ENCODE data around the gene SLC39A13. TPM values are rescaled to one million over a fixed set of nuclear protein-coding genes. Genes with fewer than 3 reads are reported as not detected.

The SLC39A13 gene
- total RNA-seq, 4 donors from 2014 or later: 51.3 to 84.3 (median 66.8) TPM

DNA sequence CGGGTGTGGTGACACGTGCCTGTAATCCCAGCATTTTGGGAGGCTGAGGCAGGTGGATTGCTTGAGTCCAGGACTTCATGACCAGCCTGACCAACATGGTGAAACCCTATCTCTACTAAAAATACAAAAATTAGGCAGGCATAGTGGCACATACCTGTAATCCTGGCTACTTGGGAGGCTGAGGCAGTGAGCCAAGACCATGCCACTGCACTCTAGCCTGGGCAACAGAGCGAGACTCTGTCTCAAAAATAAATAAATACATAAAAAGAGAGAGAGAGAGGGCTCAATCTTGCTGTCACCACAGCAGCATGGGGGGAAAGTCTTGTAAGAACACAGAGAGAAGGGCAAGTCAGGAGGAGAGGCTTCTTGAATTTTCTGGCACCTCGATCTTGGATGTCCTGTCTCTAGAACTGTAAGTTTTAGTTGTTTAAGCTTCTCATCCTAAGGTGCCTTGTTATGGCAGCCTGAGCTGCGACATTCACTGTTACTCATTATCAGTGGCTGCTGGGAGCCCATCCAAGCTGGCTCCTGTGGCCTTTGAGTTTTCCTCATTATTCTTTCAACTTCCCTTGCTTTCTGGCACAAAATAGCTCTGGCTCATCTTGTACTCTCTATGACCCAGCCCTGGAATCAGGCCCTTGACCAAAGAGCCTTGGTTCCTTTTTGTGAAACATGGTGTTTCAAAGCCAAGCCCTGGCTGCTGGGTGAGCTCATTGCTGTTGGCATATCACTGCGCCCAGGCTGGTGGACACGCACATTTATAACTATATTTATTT, 25.8 kb downstream of the SLC39A13 start:
- Histone ChIP-seq H3K4me1 (peaks cover 21% of the 10 kb centered on the region in 2 donors), H3K27ac (peak overlapping the region; percentile 55 to 69 (median 67)), H3K27me3 (no peaks in the 10 kb centered on the region), H3K9me3 (no peaks in the 10 kb centered on the region), H3K4me3 (replicated peaks in 1 of 3) (no peak overlapping the region), H3K36me3 (no peaks in the 10 kb centered on the region)
- intact Hi-C loops (cut with DNase I): no loop called here
- 63 to 71% methylated on average over 7 of the region's 7 CpGs for WGBS, 2 donors
- DNase-seq: peak; percentile 64 to 77
- no peak for TF ChIP-seq POLR2A (IDR thresholded peaks at IDR 0.05)
- TF ChIP-seq, protein P1, sequence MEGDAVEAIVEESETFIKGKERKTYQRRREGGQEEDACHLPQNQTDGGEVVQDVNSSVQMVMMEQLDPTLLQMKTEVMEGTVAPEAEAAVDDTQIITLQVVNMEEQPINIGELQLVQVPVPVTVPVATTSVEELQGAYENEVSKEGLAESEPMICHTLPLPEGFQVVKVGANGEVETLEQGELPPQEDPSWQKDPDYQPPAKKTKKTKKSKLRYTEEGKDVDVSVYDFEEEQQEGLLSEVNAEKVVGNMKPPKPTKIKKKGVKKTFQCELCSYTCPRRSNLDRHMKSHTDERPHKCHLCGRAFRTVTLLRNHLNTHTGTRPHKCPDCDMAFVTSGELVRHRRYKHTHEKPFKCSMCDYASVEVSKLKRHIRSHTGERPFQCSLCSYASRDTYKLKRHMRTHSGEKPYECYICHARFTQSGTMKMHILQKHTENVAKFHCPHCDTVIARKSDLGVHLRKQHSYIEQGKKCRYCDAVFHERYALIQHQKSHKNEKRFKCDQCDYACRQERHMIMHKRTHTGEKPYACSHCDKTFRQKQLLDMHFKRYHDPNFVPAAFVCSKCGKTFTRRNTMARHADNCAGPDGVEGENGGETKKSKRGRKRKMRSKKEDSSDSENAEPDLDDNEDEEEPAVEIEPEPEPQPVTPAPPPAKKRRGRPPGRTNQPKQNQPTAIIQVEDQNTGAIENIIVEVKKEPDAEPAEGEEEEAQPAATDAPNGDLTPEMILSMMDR (IDR thresholded peaks at IDR 0.05): no peak

DNA sequence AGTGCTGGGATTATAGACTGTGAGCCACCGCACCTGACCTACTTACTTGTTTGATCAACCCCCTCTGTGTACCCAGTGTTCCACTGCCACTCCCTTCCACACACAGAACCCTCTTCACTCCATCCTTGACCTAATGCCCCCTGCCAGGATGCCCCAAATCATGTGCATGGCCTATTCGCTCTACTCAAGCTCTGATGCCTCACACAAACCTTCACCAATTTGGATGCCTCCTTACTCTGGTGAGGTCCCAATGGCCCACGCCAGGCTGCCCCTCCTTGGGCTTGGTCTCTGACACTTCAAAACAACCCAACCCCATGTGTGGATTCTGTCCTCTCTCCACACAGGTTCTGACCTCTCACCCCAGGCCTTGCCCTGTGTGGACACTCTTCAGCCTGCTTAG, 27.3 kb downstream of the SLC39A13 start:
- intact Hi-C loops (cut with DNase I): no loop called here
- no peak overlapping the region for H3K27ac ChIP-seq
- H3K4me3 ChIP-seq (replicated peaks in 1 of 3): no peak overlapping the region
- TF ChIP-seq POLR2A (IDR thresholded peaks at IDR 0.05): no peak
- TF ChIP-seq, protein P1 (IDR thresholded peaks at IDR 0.05): no peak
- H3K4me1 ChIP-seq: peaks cover 21% of the 10 kb centered on the region in 2 donors
- DNase-seq: no peak
- no peaks in the 10 kb centered on the region for H3K27me3 ChIP-seq
- H3K36me3 ChIP-seq: no peaks in the 10 kb centered on the region
- H3K9me3 ChIP-seq: no peaks in the 10 kb centered on the region
- 89 to 94% methylated on average over 3 of the region's 3 CpGs for WGBS, 2 donors

DNA sequence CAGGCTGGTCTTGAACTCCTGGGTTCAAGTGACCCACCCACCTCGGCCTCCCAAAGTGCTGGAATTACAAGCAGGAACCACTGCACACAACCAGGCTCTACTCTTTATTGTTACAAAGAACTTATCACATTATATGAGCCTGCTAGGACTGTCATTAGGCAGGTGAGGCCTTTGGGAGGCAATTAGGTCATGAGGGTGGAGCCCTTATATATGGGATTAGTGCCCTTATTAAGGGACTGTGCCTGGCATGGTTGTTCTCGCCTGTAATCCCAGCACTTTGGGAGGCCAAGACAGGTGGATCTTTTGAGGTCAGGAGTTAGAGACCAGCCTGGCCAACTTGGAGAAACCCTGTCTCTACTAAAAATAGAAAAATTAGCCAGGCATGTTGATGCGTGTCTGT, 28.3 kb downstream of the SLC39A13 start:
- peak overlapping the region in 1 of 3 donors; percentile 75 for H3K27ac ChIP-seq
- 95 to 96% methylated on average over 3 of the region's 3 CpGs for WGBS, 2 donors
- DNase-seq: no peak
- no peaks in the 10 kb centered on the region for H3K27me3 ChIP-seq
- H3K9me3 ChIP-seq: no peaks in the 10 kb centered on the region
- H3K4me1 ChIP-seq: peaks cover 21% of the 10 kb centered on the region in 2 donors
- intact Hi-C loops (cut with DNase I): no loop called here
- TF ChIP-seq POLR2A (IDR thresholded peaks at IDR 0.05): no peak
- TF ChIP-seq, protein P1 (IDR thresholded peaks at IDR 0.05): no peak
- H3K4me3 ChIP-seq (replicated peaks in 1 of 3): no peak overlapping the region
- no peaks in the 10 kb centered on the region for H3K36me3 ChIP-seq

DNA sequence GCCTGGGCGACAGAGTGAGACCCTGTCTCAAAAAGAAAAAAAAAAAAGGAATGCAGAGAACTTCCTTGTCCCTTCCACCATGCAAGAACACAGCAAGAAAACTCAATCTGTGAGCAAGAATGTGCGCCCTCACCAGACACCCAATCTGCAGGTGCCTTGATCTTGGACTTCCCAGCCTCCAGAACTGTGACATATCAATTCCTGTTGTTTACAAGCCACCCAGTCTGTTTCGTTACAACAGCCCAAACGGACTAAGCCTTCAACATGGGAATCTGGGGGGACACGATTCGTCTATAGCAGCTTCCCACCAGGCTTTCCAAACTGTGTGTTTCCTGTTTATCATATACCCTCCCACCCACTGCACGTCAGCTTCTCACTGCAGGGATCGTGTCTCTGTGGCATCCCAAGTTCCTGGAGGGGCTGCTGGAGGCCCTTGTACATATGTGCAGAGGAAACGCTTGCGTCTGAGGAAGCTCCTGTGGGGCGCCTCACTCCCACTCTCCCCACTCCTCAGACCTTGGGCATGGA, 28.9 kb downstream of the SLC39A13 start:
- WGBS, 2 donors: 61 to 85% methylated on average over 11 of the region's 11 CpGs
- Histone ChIP-seq H3K9me3 (no peaks in the 10 kb centered on the region), H3K27ac (peak overlapping the region; percentile 41 to 81 (median 75)), H3K27me3 (no peaks in the 10 kb centered on the region), H3K4me1 (peaks cover 21% of the 10 kb centered on the region in 2 donors), H3K4me3 (replicated peaks in 1 of 3) (no peak overlapping the region), H3K36me3 (no peaks in the 10 kb centered on the region)
- DNase-seq: no peak
- intact Hi-C loops (cut with DNase I): no loop called here
- TF ChIP-seq, protein P1 (IDR thresholded peaks at IDR 0.05): no peak
- no peak for TF ChIP-seq POLR2A (IDR thresholded peaks at IDR 0.05)

DNA sequence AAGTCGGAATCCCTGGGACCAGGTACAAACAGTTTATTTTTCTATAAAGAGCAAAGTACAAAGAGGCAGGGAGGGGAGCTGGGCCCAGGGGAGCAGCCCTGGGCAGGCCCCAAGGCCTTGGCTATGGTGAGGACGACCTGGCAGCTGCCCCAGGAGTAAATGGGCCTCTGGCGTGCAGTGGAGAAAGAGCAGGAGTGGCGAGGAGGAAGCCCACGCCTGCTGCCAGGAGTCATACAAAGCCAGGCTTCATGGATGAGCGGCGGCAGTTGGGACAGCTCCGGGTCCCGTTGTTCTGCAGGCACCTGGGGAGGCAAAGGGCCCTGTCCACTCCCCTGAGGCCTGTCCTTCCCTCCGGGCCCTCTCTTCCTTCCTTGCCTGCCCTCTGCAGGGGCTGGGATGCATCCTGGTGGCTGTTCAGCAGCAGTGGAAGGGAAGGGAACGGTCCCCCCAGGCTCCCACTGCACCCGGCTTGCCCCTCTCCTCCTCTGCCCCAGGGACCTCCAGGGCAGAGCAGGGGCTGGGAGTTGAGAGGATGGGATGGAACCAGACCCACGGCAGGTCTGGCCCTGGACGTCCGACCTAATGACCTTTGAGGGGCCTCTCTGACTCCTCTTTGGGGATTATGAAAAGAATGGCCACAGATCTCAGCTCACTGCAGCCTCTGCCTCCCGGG, 29.5 kb downstream of the SLC39A13 start:
- H3K4me1 ChIP-seq: peaks cover 21 to 25% of the 10 kb centered on the region in 2 donors
- no peaks in the 10 kb centered on the region for H3K36me3 ChIP-seq
- 50 to 56% methylated on average over 11 to 16 of the region's 16 CpGs for WGBS, 2 donors
- peak; percentile 93 to 94 for DNase-seq
- intact Hi-C loops (cut with DNase I): no loop called here
- H3K9me3 ChIP-seq: no peaks in the 10 kb centered on the region
- H3K27ac ChIP-seq: peak overlapping the region; percentile 41 to 81 (median 75)
- H3K27me3 ChIP-seq: no peaks in the 10 kb centered on the region
- H3K4me3 ChIP-seq (replicated peaks in 1 of 3): no peak overlapping the region
- peak in 1 of 2 donors; percentile 15 for TF ChIP-seq POLR2A (IDR thresholded peaks at IDR 0.05)
- TF ChIP-seq, protein P1 (IDR thresholded peaks at IDR 0.05): no peak

Data from thyroid gland (tissue), 4 donors.